Muscle of back (tissue), 11 donors: ENCODE data around the gene PFKL. TPM values are rescaled to one million over a fixed set of nuclear protein-coding genes. Genes with fewer than 3 reads are reported as not detected.

ENCODE experiments used
- DNase-seq, 3 donors: peaks; one replicate each; pipeline versions ENCODE4 v3.0.0 to v3.0.0-alpha.2; 2013
- polyA plus RNA-seq, 10 donors: library from polyadenylated mRNA; unstranded; fragments of 120-200 nt; gene quantifications; one replicate each; pipeline ENCODE4 v1.2.1, GENCODE V29; 2013; ENCODE audit not compliant: insufficient read length in 10 of 10

Gene PFKL
- polyA plus RNA-seq, 10 donors = 44.5 to 77.0 (median 57.1) TPM

DNA sequence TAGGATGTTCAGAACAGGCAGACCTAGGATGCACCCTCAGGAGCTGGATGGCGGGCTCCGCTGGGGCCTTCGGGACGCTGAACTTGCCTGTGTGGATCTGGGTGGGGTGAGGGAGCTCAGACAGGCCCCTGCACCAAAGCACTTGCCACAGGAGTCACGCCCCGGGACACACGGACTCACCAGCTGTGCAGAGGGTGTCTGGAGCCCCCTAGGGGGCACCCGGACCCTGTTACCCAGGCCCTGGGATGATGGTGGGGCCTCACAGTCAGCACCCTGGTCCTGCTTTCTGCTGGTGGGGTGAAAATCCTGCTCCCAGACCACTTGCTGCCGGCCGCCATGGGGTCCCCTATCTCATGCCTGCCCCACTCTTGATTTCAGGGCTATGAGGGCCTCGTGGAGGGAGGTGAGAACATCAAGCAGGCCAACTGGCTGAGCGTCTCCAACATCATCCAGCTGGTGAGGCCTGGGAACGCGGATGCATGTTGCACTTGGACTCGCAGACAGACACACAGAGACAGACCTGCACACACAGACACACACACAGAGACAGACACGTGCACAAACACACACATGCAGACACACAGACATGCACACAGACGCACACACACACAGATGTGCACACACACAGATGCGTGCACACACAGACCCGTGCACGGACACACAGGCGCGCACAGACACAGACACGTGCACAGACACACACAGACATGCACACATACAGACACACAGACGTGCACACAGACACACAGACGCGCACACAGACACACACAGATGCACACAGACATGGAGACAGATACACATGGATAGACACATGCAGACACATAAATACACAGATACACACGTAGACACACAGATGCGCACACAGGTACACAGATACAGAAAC lies 11.0 kb downstream of the PFKL start:
- no peak for DNase-seq

GRCh38 chr21:44312089-44312488 lies 12.2 kb downstream of the PFKL start:
- no peak for DNase-seq

GRCh38 chr21:44312716-44313115 lies 12.9 kb downstream of the PFKL start:
- DNase-seq = no peak

DNA sequence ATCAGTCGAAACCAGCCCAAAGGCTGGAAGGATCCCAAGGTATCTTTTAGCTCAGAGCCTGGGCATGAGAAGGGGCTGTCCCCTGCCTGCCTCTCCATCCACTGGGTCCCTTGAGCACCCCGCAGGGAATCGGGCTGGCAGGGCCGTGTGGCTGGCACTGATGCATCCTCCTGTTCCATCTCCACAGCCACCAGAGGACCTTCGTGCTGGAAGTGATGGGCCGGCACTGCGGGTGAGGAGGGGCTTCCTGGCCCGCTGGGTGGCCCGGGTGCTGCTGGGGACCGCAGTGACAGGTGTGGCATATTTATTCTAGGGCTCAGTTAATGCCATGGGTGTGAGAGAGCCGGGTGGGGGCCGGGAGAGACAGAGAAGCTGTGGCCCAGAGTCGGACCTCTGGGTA lies 13.6 kb downstream of the PFKL start:
- no peak for DNase-seq

- DNase-seq = no peak
These were observed 14.3 kb downstream of the PFKL start for GRCh38 chr21:44314128-44314527.

DNA sequence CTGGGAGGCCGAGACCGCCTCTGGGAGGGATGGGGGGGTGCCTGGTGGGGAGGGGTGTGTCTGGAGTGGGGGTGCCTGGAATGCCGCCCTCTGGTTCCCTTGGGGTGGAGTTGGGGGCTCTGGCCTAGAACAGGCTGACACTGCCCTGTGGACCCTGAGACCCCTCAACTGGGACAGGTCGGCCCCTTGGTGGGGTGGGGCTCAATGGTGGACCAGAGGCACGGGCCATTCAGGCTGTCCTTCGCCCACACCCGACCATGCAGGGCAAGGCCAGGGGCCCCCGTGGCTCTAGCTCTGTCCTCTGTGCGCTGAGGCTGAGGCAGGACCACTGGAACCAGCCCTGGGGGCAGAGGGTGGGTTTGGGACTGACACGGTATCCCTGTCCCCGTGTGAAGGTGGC lies 14.7 kb downstream of the PFKL start:
- DNase-seq = no peak

DNA sequence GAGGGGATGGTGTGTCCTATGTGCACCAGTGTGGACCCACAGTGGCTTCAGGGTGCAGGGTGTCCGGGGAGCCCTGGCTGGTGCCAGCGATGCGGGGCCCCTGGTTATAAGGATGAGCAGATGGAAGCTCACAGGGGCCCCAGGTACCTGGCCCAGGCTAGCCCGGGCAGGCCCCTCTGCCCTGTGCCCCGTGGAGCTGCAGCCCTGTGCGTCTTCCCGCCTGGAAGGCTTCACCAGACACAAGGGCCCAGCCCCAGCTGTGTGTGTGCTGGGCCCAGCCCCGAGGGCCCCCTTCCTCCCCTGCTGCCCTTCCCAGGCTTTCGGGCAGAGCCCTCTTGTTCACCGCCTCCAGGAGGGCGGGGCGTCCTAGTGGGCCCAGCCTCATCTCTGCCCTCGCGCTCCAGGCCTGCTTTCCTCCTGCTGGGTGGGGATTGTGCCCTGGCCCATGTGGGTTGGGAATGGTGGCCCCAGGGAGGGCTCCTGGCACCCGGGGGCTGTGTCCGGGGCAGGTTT lies 15.9 kb downstream of the PFKL start:
- no peak for DNase-seq

DNA sequence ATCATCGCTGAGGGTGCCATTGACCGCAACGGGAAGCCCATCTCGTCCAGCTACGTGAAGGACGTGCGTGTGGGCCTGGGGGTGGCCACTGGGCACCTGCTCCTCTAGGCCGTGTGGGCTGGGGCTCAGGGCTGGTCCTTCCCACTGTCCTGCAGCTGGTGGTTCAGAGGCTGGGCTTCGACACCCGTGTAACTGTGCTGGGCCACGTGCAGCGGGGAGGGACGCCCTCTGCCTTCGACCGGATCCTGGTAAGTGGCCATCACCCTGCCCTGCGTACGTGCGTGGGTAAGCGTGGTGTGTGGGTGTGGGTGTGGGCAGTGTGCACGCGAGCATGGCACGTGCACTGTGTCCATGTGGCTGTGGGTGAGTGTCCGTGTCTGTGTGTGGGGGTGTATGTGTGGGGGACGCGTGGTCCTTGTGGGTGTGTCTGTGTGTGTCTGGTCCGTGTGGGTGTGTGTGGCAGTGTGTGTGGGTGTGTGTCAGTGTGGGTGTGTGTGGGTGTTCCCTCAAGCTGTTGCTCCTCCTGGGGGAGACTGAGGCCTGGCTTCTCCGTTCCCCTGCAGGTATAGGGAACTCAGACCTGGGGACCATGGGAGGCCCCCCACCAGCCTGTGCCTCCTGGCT lies 16.5 kb downstream of the PFKL start:
- DNase-seq = no peak

DNA sequence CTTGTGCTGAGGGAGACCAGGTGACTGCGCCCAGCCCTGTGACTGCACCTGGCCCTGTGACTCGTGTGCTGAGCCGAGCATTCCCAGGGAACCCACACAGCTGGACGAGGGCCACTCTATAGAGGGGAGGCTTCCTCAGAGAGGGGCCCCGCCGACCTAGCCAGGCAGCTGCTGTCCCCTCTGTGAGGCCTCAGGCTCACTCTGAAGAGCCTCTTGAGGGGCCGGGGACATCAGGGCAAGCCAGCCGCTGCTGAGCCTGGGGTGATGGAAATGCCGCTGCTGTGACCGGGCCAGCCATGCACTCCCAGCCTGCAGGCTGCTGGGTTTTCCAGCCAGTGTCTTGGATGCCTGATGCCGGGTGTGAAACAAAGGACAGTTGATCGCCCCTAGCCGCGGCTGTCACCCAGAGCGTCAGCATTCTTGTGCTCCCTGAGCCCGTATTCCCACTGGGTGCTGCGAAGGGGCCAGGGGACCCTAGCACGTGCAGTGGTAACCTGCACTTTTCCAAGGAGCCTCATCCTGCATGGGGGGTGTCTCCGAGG lies 17.5 kb downstream of the PFKL start:
- no peak for DNase-seq

DNA sequence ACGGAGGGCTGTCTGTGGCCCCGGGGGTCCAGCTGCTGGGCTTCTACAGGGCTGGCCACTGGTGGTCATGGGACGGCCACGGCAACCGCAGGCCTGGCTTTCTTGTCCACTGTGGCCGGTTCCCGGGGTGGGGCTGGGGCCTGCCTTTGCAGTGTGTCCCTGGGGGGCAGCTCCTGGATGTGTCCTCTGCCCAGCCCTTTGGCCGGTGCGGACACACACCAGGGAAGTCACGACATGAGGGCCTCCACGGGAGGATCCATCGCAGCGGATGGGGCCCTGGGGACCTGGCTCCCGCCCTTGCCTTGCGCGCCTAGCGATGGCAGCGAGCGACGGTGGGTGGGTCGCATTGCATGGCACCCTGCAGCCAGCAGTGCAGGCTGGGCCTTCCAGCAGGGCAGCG lies 18.0 kb downstream of the PFKL start:
- no peak for DNase-seq

DNA sequence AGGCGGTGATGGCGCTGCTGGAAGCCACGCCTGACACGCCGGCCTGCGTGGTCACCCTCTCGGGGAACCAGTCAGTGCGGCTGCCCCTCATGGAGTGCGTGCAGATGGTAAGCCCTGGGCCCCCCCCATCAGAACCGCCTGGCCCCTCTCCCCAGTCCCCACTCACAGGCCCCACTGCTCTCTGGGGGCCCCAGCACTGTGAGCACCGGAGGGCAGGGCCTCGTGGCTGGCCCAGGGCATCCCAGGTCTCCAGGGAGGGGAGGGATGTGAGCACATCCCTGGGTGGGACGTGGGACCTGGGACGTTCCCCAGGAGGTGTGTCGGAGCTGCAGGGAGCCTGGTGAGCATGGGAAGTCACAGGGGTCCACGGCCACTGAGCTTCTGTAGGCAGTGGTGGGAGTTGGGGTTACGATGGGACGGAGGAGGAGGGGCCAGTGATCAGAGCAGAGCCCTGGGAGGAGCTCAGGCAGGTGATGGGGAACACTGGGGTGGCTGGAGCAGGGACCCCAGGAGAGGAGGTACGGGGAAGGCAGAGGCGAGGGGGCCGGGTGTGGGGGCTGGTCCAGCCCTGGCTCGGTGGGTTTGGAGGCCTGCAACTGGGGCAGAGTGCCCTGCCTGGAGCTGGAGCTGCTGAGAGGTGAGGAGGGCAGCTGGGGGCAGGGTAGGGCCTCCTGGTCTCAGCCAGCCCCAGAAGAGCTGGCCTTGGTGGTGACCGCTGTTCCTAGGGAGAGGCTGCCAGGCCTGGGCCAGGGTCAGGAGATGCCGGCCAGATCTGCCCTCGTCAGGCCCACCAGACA lies 18.8 kb downstream of the PFKL start:
- DNase-seq = no peak

- no peak for DNase-seq
These were observed 19.7 kb downstream of the PFKL start for GRCh38 chr21:44319407-44320065.

DNA sequence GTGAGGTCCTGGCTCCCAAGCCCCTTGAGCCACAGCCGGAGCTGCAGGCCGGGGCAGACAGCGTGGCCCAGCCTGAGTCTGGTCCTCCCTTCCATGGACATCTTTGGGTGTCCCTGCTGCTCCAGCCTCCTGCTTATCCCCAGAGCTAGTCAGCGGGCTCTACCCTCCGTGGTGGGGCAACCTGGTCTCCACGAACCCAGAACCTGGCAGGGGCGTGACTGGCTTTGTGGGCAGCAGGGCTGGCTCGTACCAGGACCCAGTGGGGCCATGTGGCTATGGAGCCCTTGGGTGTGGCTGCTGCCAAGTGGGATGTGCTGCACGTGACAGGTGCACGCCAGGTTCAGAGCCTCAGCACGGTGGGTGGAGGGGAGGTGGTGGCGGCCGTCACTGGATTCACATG lies 21.0 kb downstream of the PFKL start:
- DNase-seq = no peak

GRCh38 chr21:44321846-44322450 lies 22.1 kb downstream of the PFKL start:
- DNase-seq = no peak

- DNase-seq = no peak
These were observed 22.9 kb downstream of the PFKL start for GRCh38 chr21:44322621-44323325.

DNA sequence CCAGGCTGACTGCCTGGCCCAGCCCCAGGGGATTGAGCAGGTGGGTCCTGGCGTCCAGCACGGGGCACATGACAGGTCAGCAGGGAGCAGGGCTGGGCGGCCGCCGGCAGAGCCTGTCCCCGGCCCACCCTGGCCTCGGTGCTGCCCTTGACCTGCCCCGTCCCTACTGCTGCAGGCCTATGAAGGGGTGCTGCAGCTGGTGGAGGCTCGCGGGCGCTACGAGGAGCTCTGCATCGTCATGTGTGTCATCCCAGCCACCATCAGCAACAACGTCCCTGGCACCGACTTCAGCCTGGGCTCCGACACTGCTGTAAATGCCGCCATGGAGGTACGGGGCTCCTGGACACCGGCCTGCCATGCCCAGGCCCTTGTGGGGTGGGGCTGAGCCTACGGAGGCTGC lies 23.7 kb downstream of the PFKL start:
- DNase-seq = no peak

- no peak for DNase-seq
These were observed 24.4 kb downstream of the PFKL start for GRCh38 chr21:44324106-44324853.

DNA sequence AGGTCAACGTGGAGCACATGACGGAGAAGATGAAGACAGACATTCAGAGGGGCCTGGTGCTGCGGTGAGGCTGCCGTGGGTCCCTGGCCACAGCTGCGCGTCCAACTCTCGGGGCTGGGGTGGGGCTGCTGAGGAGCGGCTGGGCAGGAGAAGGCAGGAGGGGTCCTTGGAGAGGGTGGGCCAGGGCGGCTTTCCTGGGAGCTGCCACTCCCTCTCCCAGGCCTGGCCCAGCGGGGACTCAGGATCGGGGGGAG lies 24.9 kb downstream of the PFKL start:
- no peak for DNase-seq

GRCh38 chr21:44325386-44326271 lies 25.8 kb downstream of the PFKL start:
- no peak for DNase-seq
